ENCODE results near the gene CHST8.

The CHST8 gene

GRCh38 chr19:33749016-33749415 lies 127.3 kb downstream of the CHST8 start:
- Histone ChIP-seq H3K4me3 (ENCODE audit: low read length) (no peak overlapping the region), H3K27me3 (replicated peaks; ENCODE audit: insufficient read depth, low read length) (peaks cover 31% of the 10 kb centered on the region), H2AFZ (ENCODE audit: low read length) (no peak overlapping the region)

GRCh38 chr19:33749619-33750175 lies 127.9 kb downstream of the CHST8 start:
- DNase-seq = no peak
- Histone ChIP-seq H3K4me2 (ENCODE audit: low read depth, low read length) (no peak overlapping the region), H3K27me3 (replicated peaks; ENCODE audit: insufficient read depth, low read length) (peaks cover 31% of the 10 kb centered on the region), H3K4me3 (ENCODE audit: low read length) (no peak overlapping the region), H3K9ac (ENCODE audit: low read length) (no peak overlapping the region), H3K4me1 (ENCODE audit: low read length) (no peaks in the 10 kb centered on the region), H3K79me2 (ENCODE audit: low read length) (no peaks in the 10 kb centered on the region), H3F3A (ENCODE audit: insufficient read depth, low read length) (no peaks in the 10 kb centered on the region), H3K36me3 (replicated peaks; ENCODE audit: insufficient read depth, low read length) (no peaks in the 10 kb centered on the region), H3K9me3 (replicated peaks; ENCODE audit: insufficient read depth, low read length) (no peaks in the 10 kb centered on the region), H3K9me2 (replicated peaks; ENCODE audit: insufficient read depth, low read length) (no peaks in the 10 kb centered on the region), H2AFZ (ENCODE audit: low read length) (no peak overlapping the region), H3K27ac (ENCODE audit: low read length) (no peak overlapping the region), H4K20me1 (ENCODE audit: insufficient read depth, low read length) (no peaks in the 10 kb centered on the region)
- no peak for TF ChIP-seq EZH2phosphoT487 (IDR thresholded peaks at IDR 0.05; ENCODE audit: low read length)
- no peak for TF ChIP-seq EZH2 (optimal IDR thresholded peaks at IDR 0.05; ENCODE audit: low read depth, low read length)
- TF ChIP-seq CTCF (IDR thresholded peaks at IDR 0.05; ENCODE audit: low read length) = no peak

More at GRCh38 chr19:33749016-33749415, 127.3 kb downstream of the CHST8 start:
- no peak for TF ChIP-seq EZH2 (optimal IDR thresholded peaks at IDR 0.05; ENCODE audit: low read depth, low read length)
- TF ChIP-seq EZH2phosphoT487 (IDR thresholded peaks at IDR 0.05; ENCODE audit: low read length) = no peak
- TF ChIP-seq CTCF (IDR thresholded peaks at IDR 0.05; ENCODE audit: low read length) = no peak
- no peaks in the 10 kb centered on the region for H3F3A ChIP-seq (ENCODE audit: insufficient read depth, low read length)
- H4K20me1 ChIP-seq (ENCODE audit: insufficient read depth, low read length) = no peaks in the 10 kb centered on the region
- H3K9me3 ChIP-seq (replicated peaks; ENCODE audit: insufficient read depth, low read length) = no peaks in the 10 kb centered on the region
- no peak overlapping the region for H3K9ac ChIP-seq (ENCODE audit: low read length)
- H3K79me2 ChIP-seq (ENCODE audit: low read length) = no peaks in the 10 kb centered on the region
- H3K9me2 ChIP-seq (replicated peaks; ENCODE audit: insufficient read depth, low read length) = no peaks in the 10 kb centered on the region
- DNase-seq = no peak
- H3K27ac ChIP-seq (ENCODE audit: low read length) = no peak overlapping the region
- no peaks in the 10 kb centered on the region for H3K36me3 ChIP-seq (replicated peaks; ENCODE audit: insufficient read depth, low read length)
- H3K4me2 ChIP-seq (ENCODE audit: low read depth, low read length) = no peak overlapping the region
- no peaks in the 10 kb centered on the region for H3K4me1 ChIP-seq (ENCODE audit: low read length)

GRCh38 chr19:33750587-33751435 lies 129.1 kb downstream of the CHST8 start:
- Histone ChIP-seq H3K9ac (ENCODE audit: low read length) (no peak overlapping the region), H4K20me1 (ENCODE audit: insufficient read depth, low read length) (no peaks in the 10 kb centered on the region), H3K27ac (ENCODE audit: low read length) (no peak overlapping the region), H3K4me3 (ENCODE audit: low read length) (no peak overlapping the region), H3K4me1 (ENCODE audit: low read length) (no peaks in the 10 kb centered on the region), H2AFZ (ENCODE audit: low read length) (no peak overlapping the region), H3K79me2 (ENCODE audit: low read length) (no peaks in the 10 kb centered on the region), H3F3A (ENCODE audit: insufficient read depth, low read length) (no peaks in the 10 kb centered on the region), H3K9me2 (replicated peaks; ENCODE audit: insufficient read depth, low read length) (no peaks in the 10 kb centered on the region), H3K4me2 (ENCODE audit: low read depth, low read length) (no peak overlapping the region), H3K36me3 (replicated peaks; ENCODE audit: insufficient read depth, low read length) (no peaks in the 10 kb centered on the region), H3K9me3 (replicated peaks; ENCODE audit: insufficient read depth, low read length) (no peaks in the 10 kb centered on the region), H3K27me3 (replicated peaks; ENCODE audit: insufficient read depth, low read length) (peaks cover 22% of the 10 kb centered on the region; the same call in 1 of the 2 replicates)
- TF ChIP-seq EZH2phosphoT487 (IDR thresholded peaks at IDR 0.05; ENCODE audit: low read length) = no peak
- no peak for TF ChIP-seq EZH2 (optimal IDR thresholded peaks at IDR 0.05; ENCODE audit: low read depth, low read length)
- TF ChIP-seq CTCF (IDR thresholded peaks at IDR 0.05; ENCODE audit: low read length) = no peak
- no peak for DNase-seq
